HG03066 (cell line): Measurements from ENCODE around the gene DCUN1D3.
"Not testable (repeated sequence)": the region's sequence is repeated elsewhere in the genome, so short reads cannot be mapped to it uniquely, and the experiment has no call there.

Source experiments
- ATAC-seq: cut with Tn5 transposase; IDR thresholded peaks from one replicate; pipeline ENCODE4 v1.9.1; 2021; ENCODE audit warnings: low read depth; ENCODE audit not compliant: unreplicated experiment

Gene DCUN1D3

GRCh38 chr16:20900299-20901067 is at the start of gene DCUN1D3, which contains the start of gene LYRM1:
Gene DCUN1D3 (minus strand): TSS chr16:20900358. CDS start chr16:20862538, 37,820 bp downstream.
Gene LYRM1 (plus strand): TSS chr16:20900771. CDS start chr16:20915556, 14,785 bp downstream.
- peak; percentile 79 for ATAC-seq

- ATAC-seq, result no peak
These were observed 49.5 kb upstream of the DCUN1D3 start for GRCh38 chr16:20949660-20950059.

GRCh38 chr16:20948444-20948843 is 48.3 kb upstream of the DCUN1D3 start:
- no peak for ATAC-seq

GRCh38 chr16:20946015-20946629 is 46.0 kb upstream of the DCUN1D3 start:
- ATAC-seq, result no peak

- not testable (repeated sequence) for ATAC-seq
These were observed 45.4 kb upstream of the DCUN1D3 start for GRCh38 chr16:20945575-20945875.

GRCh38 chr16:20944861-20945574 is 44.9 kb upstream of the DCUN1D3 start:
- no peak for ATAC-seq

GRCh38 chr16:20942256-20942655 is 42.1 kb upstream of the DCUN1D3 start:
- no peak for ATAC-seq

GRCh38 chr16:20941636-20941926 is 41.4 kb upstream of the DCUN1D3 start:
- no peak for ATAC-seq

GRCh38 chr16:20940871-20941635 is 40.9 kb upstream of the DCUN1D3 start:
- ATAC-seq, result no peak

- no peak for ATAC-seq
These were observed 39.5 kb upstream of the DCUN1D3 start for GRCh38 chr16:20939611-20940010.

- ATAC-seq, result no peak
These were observed 38.3 kb upstream of the DCUN1D3 start for GRCh38 chr16:20938426-20938825.

- ATAC-seq, result no peak
These were observed 37.6 kb upstream of the DCUN1D3 start for GRCh38 chr16:20937736-20938135.

GRCh38 chr16:20933589-20933988 is 33.4 kb upstream of the DCUN1D3 start:
- no peak for ATAC-seq

- no peak for ATAC-seq
These were observed 31.0 kb upstream of the DCUN1D3 start for GRCh38 chr16:20931066-20931600.

- ATAC-seq, result no peak
These were observed 30.2 kb upstream of the DCUN1D3 start for GRCh38 chr16:20930365-20930690.

GRCh38 chr16:20929676-20930364 is 29.7 kb upstream of the DCUN1D3 start:
- ATAC-seq, result not testable (repeated sequence)

- no peak for ATAC-seq
These were observed 28.7 kb upstream of the DCUN1D3 start for GRCh38 chr16:20928774-20929411.

- ATAC-seq, result no peak
These were observed 25.6 kb upstream of the DCUN1D3 start for GRCh38 chr16:20925751-20926150.

GRCh38 chr16:20923876-20924275 is 23.7 kb upstream of the DCUN1D3 start:
- ATAC-seq, result no peak

GRCh38 chr16:20920799-20921198 is 20.6 kb upstream of the DCUN1D3 start:
- no peak for ATAC-seq
